Endothelial cell (in vitro differentiated cells): ENCODE results near the gene IGIP. TPM values are rescaled to one million over a fixed set of nuclear protein-coding genes. Genes with fewer than 3 reads are reported as not detected.

Source experiments
- DNase-seq: peaks from one replicate; pipeline ENCODE4 v3.0.0; 2021; ENCODE audit warnings: low spot score
- H3K27ac Mint-ChIP-seq: one replicate; pipeline ENCODE4 v1.8.0; 2021; ENCODE audit warnings: mixed read lengths, inconsistent platforms; ENCODE audit not compliant: unreplicated experiment
- H3K27me3 Mint-ChIP-seq: one replicate; pipeline ENCODE4 v1.8.0; 2021; ENCODE audit warnings: mild to moderate bottlenecking, moderate library complexity, mixed read lengths, inconsistent platforms; ENCODE audit not compliant: unreplicated experiment
- H3K36me3 Mint-ChIP-seq: one replicate; pipeline ENCODE4 v1.8.0; 2021; ENCODE audit warnings: mild to moderate bottlenecking, low read depth, mixed read lengths, inconsistent platforms; ENCODE audit not compliant: unreplicated experiment
- H3K4me1 Mint-ChIP-seq: one replicate; pipeline ENCODE4 v1.8.0; 2021; ENCODE audit warnings: mild to moderate bottlenecking, mixed read lengths, inconsistent platforms; ENCODE audit not compliant: unreplicated experiment
- H3K4me3 Mint-ChIP-seq: one replicate; pipeline ENCODE4 v1.8.0; 2021; ENCODE audit warnings: mild to moderate bottlenecking, mixed read lengths, inconsistent platforms; ENCODE audit not compliant: unreplicated experiment
- H3K9me3 Mint-ChIP-seq: one replicate; pipeline ENCODE4 v1.8.0; 2021; ENCODE audit warnings: mixed read lengths, inconsistent platforms; ENCODE audit not compliant: unreplicated experiment
- CTCF ChIP-seq: fragments of 200-600 bp; sonication (generic); IDR thresholded peaks from one replicate; pipeline ENCODE4 v1.5.0; 2021; ENCODE audit warnings: antibody characterized with exemption; ENCODE audit not compliant: unreplicated experiment
- total RNA-seq: library from RNA; stranded (reverse); fragmentation: NEBNext Ultra II Directional; extraction: Animal tissue kit (Norgen Biotek cat#: 25700); gene quantifications from one replicate; pipeline ENCODE4 v1.2.1, GENCODE V29; 2021; ENCODE audit not compliant: unreplicated experiment

Gene IGIP
- total RNA-seq, 1 donor from 2014 or later = 1.3 TPM

- peaks cover 30% of the 10 kb centered on the region for H3K4me1 Mint-ChIP-seq
These were observed 12.5 kb upstream of the IGIP start for GRCh38 chr5:140113180-140113698.

GRCh38 chr5:140113699-140114263 is 12.0 kb upstream of the IGIP start, which contains the start of gene PURA:
PURA (plus strand) TSS chr5:140114109; CDS start chr5:140114182, 73 bp downstream.
- no peak within 1 kb of the TSS for H3K27ac Mint-ChIP-seq
- peak within 1 kb of the TSS; percentile 90 for H3K4me3 Mint-ChIP-seq
- H3K9me3 Mint-ChIP-seq = no peaks in the 10 kb centered on the region
- peak; percentile 97 for DNase-seq
- peaks cover 29% of the 10 kb centered on the region for H3K4me1 Mint-ChIP-seq
- TF ChIP-seq CTCF = no peak
- H3K27me3 Mint-ChIP-seq = peaks cover 9% of the 10 kb centered on the region
- peaks cover 4% of the 10 kb centered on the region for H3K36me3 Mint-ChIP-seq

More at GRCh38 chr5:140113180-140113698, 12.5 kb upstream of the IGIP start:
- Mint-ChIP-seq H3K27me3 (peaks cover 12% of the 10 kb centered on the region), H3K36me3 (peaks cover 4% of the 10 kb centered on the region), H3K4me3 (peak overlapping the region; percentile 71), H3K9me3 (no peaks in the 10 kb centered on the region), H3K27ac (no peak overlapping the region)
- no peak for TF ChIP-seq CTCF
- DNase-seq = peak; percentile 27

- Mint-ChIP-seq H3K4me1 (peaks cover 25% of the 10 kb centered on the region), H3K27me3 (peaks cover 9% of the 10 kb centered on the region), H3K27ac (no peak overlapping the region), H3K9me3 (no peaks in the 10 kb centered on the region), H3K36me3 (no peaks in the 10 kb centered on the region), H3K4me3 (peak overlapping the region; percentile 88)
- DNase-seq = peak; percentile 58
- TF ChIP-seq CTCF = no peak
These were observed 11.2 kb upstream of the IGIP start for GRCh38 chr5:140114341-140115185.

GRCh38 chr5:140115186-140115500 is 10.6 kb upstream of the IGIP start:
- H3K4me3 Mint-ChIP-seq = peak overlapping the region; percentile 88
- H3K36me3 Mint-ChIP-seq = no peaks in the 10 kb centered on the region
- H3K4me1 Mint-ChIP-seq = peaks cover 25% of the 10 kb centered on the region
- no peaks in the 10 kb centered on the region for H3K9me3 Mint-ChIP-seq
- DNase-seq = no peak
- H3K27me3 Mint-ChIP-seq = peaks cover 9% of the 10 kb centered on the region
- TF ChIP-seq CTCF = no peak
- no peak overlapping the region for H3K27ac Mint-ChIP-seq

- Mint-ChIP-seq H3K27me3 (peaks cover 7% of the 10 kb centered on the region), H3K27ac (no peak overlapping the region), H3K4me1 (peaks cover 20% of the 10 kb centered on the region), H3K4me3 (no peak overlapping the region), H3K36me3 (no peaks in the 10 kb centered on the region), H3K9me3 (no peaks in the 10 kb centered on the region)
- TF ChIP-seq CTCF = no peak
- no peak for DNase-seq
These were observed 9.0 kb upstream of the IGIP start for GRCh38 chr5:140116716-140117115.
